GF-D8 (cell line): Measurements from ENCODE around the gene TRPM3.
"Not testable (repeated sequence)": the region's sequence is repeated elsewhere in the genome, so short reads cannot be mapped to it uniquely, and the experiment has no call there.

Source experiments
- DNase-seq: peaks from one replicate; lab custom pipeline; 2025; lab: John Stamatoyannopoulos, UW

TRPM3 gene

DNA sequence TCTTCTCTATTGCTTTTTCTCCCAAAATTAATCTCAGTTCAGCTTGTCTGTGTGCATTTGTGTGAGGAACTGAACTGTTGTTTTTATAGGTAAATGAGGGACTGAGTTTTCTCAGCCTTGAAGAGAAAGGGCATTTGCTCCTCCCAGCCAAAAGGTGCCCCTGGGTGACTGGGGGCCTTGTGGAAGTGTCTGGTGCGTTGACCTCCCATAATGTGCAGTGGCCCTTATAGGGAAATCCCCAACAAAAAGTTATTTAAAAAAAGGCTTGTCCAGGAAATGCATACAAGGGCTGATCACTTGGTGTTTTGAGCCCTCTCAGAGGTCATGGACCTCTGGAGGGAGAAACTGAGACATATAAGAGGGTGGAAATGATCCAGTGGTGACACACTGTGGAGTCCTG, 467.3 kb downstream of the TRPM3 start:
- no peak for DNase-seq

DNA sequence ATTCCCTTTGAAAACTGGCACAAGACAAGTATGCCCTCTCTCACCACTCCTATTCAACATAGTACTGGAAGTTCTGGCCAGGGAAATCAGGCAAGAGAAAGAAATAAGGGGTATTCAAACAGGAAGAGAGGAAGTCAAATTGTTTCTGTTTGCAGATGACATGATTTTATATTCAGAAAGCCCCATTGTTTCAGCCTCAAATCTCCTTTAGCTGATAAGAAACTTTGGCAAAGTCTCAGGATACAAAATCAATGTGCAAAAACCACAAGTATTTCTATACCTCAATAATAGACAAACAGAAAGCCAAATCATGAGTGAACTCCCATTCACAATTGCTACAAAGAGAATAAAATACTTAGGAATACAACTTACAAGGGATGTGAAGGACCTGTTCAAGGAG, 476.8 kb downstream of the TRPM3 start:
- not testable (repeated sequence) for DNase-seq

DNA sequence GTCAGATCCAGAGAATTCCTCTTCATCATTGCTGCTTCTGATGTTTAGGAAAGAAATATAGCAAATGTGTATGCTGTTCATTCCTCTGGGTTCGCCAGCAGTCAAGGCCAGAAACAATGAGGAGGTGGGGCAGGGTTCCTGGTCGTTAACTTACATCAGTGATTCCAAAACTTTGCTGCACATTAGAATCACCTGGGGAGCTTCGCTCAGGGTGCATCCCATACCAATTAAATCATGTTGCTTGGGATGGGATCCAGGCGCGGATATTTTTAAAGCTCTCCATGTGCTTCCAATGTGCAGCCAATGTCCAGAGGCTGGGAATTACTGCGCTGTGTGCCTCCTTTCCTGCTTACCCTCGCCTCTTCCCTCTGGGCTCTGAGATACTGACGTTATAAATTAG, 479.1 kb downstream of the TRPM3 start:
- no peak for DNase-seq

DNA sequence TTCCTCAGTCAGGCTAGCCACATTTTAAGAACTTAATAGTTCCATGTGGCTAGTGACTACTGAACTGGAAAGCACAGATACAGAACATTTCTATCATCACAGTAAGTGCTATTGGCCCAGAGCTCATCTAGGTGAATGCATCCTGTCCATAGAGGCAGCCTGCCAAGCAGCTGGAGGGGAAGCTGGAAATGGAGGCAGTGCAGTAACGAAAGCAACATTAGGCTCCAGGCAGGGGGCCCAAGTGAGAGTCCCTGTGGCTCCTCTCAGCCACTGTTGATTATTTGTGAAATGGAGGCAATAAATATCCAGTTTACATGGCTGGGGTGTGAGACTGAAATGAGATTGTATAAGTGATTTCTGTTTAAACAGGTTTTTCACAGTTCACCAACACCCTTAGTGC, 479.8 kb downstream of the TRPM3 start:
- no peak for DNase-seq

DNA sequence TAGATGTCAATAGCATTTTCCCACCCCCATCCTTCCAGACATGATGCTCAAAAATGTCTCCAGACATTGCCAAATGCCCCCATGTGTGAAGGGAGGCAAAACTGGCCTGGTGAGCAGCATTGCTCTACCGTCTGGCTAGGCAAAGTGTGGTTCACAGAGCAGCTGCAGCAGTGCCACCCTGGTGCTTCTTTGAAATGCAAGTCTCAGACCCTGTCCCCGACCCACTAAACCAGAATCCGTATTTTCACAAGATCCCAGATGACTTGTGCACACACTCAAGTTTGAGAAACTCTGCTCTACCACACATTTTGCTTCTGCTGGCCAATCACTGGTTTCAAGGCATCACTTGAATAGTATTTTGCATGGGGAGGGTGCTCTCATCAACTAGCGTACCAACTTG, 480.4 kb downstream of the TRPM3 start:
- no peak for DNase-seq

DNA sequence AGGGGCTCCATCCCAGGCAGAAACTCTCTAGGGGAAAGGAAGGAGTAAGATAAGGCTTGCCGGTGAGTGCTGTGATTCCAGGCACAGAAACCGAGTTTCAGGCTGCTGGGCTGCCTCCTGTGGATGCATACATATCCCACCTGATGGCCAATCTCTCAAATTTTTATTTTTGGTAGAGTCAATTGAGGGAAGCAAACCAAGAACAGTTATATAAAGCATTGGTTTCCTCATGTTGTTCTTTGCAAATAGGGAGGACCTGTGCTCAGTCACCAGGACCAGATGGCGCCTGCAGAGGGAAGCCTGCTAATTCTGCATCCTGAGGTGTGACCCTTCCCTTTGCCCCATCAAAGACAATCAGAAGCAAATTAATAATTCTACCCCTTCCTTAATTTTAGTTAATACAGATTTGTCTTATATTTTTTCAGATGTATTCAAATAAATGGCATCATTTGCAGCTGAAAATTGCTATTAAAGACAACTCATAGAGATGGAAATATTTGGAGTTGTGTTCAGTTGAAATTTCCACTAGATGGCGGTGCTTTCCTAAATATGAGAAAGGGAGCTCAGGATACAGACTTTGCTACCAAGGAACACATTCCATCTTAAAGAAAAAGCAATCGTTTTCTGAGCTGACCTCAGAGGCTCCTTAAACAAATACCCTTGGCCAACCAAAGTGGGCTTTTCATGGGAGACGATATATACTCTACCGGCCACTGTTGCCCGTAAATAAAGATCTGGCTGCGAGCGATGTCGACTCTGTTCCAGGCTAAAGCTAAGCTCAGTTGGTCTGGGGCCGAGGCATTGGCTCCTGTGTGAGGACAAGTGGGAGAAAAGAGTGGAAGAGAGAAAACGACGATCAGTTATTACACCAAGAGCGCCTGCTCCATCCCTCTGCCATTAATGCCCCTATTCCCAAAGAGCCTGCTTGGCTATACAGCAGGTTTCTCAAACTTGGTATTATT, 481.3 kb downstream of the TRPM3 start:
- DNase-seq = no peak

DNA sequence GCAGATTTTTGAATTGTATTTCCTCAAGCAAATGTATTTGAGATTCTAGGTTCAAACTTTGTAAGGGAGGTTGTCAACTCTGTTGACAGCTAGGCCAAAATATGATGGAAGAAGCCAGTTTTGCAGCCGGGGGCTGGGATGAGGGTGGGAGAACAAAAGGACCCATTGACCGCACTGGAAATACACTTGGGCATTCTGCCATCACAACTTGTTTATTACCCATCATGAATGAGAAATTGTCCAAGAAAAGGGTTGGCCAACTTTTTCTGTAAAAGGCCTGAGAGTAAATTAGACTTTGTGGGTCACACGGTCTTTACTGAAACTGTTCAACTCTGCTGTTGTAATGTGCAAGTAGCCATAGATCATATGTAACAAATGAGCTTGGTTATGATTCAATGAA, 485.6 kb downstream of the TRPM3 start:
- DNase-seq = no peak

DNA sequence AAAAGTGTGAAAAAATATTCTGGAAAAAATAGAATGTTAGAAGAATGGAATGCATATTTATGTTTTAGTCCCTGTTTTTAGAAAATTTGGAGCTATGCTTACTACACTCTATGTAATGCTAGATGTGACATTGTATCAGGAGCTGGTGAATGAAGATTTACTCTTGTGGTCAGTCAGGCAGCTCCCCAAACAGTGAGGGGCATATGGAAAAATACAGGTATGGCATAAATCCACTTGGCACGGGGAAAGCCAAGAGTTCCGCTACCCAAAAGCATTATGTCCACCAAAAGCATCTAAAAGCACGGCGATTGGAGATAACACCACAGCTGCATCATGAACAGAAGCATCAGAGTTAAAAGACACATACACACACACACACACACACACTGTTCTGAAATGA, 486.7 kb downstream of the TRPM3 start:
- no peak for DNase-seq

DNA sequence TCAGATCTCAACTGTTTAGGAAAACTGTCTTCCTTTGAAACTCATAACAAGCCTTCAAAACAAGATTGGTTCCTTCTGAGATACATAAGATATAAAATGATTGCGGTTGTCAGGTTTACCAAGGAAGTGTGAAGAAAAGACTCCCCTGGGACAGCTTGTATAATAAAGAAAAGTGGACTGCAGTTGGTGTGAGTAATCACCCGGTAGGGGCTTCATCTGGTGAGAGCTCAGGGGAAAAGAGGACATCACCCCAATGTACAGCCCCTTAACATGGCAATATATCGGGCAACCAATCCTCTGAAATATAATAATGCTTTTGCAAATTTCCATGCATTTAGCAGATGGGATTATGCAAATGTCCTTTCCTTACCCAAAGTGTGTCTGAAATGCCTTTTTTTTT, 490.4 kb downstream of the TRPM3 start:
- no peak for DNase-seq

DNA sequence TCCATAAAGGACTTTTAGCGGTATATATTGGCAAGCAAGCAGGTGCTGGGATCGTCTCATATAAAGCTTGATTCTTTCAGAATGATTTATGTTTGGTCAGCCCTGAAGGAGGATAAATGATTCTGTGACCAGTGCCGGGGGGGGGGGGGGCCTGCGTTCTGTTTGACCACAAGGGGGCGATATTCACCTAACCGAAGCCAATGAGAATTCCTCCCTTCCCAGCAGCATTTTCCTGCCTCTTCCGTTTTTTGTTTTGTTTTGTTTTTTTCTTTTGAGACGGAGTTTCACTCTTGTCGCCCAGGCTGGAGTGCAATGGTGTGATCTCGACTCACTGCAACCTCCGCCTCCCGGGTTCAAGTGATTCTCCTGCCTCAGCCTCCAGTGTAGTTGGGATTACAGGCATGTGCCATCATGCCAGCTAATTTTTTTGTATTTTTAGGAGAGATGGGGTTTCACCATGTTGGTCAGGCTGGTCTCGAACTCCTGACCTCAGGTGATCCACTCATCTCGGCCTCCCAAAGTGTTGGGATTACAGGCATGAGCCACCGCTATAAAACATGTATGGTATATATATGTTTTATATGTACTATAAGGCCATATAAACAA, 492.2 kb downstream of the TRPM3 start:
- DNase-seq = not testable (repeated sequence)

DNA sequence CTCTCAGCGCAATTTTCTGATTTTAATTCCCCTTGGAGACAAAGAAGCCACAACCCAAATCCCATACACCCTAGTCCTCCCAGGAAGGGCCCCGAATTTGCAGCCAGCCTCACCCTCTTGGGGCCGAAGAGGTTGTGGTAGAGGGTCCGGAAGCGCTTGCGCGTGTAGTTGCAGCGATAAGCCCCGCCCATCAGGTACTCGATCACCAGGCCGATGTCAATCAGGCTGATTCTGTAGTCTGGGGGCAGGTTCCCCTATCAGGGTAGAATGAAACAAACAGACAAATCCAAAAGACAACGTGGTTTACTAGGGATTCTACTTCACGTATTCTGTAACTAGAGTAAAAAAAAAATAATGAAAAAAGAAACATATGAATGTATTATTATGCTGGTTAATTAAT, 496.3 kb downstream of the TRPM3 start:
- DNase-seq = no peak

DNA sequence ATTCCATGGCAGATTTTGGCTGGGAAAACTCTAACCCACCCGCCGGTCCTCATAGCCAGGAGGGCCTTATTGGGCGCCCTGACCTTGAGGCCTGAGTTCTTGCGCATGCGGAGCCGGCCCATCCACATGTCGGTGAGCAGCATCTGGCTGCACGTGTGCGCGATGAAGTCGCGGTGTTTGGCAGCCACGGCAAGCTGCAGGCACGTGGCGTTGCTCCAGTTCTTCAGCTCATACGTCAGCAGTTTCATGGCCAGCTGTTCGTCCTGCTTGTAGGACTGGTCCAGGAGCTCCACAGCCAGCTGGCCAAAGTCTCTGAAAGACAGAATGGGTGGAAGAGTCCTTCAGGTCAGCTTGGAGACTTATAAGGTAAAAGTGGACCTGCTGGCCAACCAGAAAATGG, 502.6 kb downstream of the TRPM3 start:
- DNase-seq = no peak

DNA sequence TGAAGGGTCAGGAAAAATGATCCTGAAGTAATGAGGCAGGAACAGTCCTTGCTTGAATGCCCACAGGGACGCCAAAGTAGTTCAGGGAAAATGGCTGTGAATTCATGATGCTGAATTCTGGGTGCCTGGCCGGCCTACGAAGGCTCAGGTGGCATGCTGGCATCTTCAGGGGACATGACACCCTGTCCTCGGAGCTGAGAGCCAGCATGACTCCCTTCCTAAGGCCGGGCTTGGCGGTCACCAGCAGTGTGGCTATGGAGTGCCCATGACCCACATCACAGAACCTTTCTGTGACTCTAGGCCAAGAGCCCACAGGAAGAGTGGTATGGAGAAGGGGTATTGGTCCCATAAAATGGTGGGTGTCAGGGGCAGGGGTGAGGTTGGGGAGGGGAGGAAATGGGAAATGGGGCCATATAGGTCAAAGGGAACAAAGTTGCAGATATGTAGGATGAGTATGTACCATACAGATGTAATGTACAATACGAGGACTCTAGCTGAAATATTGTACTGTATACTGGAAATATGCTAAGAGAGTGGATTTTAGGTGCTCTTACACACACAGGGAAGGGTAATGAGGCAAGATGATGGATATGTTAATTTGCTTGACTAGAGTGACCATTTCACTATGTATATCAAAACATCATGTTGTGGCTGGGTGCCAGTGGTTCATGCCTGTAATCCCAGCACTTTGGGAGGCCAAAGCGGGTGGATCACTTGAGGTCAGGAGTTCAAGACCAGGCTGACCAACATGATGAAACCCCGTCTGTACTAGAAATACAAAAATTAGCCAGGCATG, 504.2 kb downstream of the TRPM3 start:
- no peak for DNase-seq

DNA sequence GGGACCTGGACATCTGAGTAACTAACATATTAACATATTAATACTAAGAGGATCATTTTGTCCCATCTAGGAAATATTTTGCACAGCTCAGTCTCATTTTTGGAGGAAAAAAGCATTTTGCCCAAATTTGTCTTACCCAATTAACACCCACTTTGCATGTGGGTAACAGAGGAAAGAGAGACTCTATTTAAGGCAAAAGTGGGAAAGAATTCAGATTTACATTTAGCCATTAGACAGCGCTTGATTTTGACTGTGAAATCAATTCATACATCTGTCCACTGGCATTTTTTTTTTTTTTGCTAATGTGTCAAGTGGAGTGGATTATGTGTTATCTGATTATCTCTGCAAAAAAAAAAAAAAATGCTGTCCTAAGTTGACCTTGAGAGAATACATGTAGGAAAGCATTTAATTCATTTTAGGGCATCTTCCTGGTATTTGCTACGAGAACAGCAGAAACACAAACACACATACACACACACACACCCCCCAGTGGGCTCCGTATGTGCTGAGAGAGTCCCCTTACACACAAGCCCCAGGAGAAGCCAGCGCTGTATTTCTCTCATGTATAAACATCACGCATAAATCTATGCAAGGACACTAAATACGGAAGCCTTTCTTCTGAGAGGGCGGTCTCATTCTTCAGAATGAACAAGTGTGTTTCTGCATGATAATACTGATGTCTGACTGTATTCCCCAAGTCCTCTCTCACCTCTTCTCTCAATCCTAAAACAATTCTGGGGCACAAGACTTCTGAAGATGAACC, 505.0 kb downstream of the TRPM3 start:
- no peak for DNase-seq

DNA sequence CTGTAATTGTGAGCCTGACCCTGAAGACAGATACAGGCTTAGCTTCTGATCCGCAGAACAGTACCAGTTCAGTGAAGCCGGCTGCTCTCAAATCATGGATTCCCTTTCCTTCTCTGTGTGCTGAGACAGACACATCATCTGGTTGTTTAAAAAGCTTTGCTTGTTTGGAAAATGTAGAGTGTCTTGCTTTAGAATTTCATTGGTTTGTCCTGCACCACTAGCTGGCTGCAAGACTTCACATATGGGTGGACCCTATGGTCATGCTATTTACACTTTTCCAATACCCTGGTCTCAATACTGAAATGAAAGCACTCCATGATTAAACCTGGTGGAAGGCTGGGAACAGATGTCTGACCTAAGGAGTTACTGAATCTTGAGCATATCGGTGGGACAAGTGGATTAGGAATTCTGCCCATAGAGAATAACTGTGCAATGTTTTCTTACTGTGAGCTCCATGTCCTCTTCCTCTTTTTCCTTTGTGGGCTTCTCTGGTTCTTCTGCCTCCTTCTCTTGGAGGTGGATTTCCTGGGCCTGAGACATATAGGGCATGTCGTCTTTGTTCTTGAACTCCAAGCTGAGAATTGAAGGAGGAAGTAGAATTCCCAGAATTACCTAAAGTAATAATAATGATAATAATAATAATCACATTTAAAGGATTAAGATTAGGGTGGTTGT, 505.8 kb downstream of the TRPM3 start:
- DNase-seq = no peak

DNA sequence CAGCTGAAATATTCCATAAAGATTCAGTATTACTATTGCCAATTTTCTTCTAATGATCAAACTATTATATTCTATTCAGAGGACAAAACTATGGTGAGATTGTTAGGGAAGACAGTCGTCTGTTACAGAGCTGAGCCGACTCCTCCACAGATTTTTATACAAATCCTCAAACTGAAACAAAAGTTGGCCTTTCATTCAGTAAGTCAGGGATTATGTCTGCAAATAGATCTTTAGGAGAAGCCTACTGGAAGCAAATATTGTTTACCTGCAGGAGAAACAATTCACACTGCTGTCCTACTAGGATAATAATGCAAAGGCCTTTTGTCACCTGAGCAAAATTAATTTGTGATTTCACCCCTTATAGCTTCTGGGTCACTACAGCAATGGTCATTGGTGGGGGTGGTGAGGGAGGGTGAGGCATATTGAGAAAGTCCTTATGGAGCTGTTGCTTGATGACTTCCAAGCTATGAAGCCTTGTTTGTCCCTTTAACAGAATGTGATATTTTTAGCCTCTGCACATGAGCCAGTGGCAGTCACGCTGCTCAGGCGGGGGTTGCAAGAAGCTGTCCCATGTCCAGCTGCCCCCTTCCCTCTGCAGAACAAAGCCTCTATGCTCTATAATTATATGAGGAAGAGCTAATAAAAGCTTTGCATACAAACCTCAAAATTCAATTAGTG, 506.5 kb downstream of the TRPM3 start:
- no peak for DNase-seq

DNA sequence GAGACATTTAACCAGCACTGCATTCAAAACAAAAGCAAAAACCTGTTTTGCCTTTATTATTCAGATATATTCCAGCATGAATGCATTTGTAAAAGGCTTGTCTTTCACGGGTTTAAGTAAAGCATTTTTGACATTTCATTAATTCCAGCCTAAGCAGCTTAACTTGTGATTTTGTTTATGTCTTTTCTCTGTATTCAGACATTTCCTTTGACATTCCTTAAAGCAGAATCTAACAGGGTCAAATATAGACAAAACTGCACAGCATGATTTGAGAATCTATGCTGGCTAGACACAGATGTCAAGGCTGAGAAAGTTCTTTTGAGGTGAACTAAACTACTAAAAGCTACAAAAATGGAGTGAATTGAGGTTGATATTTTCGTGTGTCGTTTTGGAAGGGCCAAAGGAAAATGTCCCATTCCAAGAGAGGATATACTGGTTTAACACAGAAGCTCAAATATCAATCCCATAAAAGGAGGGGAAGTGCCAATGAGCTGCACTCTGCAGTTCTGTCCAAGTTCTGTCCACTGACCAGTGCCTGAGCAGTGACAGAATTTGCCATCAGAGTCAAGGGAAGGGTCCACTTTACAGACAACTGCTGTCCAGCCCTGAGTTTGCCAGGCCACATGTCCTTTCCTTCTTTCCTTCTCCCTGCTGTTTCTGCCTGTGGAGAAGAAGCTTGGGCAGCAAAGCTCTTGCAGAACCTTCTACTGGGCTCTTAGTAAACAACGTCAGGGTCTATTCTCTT, 508.2 kb downstream of the TRPM3 start:
- DNase-seq = no peak

DNA sequence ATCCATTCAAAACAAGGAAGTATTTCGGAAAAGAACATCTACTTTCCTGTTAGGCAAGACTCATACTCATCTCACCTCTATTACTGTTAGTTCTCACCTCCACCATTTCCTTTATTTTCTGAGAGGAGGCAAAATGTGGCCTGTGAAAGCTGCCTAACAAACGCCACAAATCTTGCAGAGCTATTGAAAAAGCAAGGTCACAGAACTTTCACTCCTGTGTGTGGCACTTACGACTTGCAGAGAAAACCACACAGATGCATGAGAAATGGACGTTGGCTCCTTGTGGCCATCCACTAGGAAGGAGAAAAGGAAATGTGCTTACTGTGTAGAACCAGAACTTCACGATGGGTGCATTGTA, 511.2 kb downstream of the TRPM3 start:
- DNase-seq = no peak

DNA sequence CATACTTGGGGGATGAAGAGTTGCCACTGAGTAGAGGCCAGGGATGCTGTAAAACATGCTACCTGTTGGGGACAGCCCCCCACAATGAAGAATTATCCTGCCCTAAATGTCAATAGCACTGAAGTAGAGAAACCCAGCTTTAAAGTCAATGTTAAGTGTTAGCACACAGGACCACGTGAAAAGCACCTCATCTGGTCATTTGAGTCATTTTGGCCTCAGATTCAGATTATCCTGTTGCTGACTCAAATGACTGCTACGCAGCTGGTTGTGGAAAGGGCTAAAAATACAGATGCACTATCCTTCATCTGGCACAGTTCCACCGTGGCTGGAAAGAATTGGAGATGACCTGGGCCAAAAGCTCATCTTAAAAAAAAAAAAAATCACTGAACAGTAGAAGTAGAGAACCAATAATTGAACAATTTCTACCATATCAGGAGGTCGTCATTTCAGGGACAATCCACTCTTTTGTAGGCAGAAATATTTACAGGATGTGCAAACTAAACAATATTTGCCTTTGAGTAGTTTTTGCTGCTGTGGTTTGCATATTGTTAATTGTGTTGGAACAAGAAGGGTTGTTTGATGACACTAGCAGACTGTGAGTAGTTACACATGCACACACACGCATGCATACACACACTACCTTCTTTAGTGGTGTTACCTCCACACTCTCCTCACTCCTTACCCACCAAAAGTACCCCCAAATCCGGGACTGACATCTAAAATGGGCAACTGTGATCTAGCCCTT, 511.7 kb downstream of the TRPM3 start:
- no peak for DNase-seq

DNA sequence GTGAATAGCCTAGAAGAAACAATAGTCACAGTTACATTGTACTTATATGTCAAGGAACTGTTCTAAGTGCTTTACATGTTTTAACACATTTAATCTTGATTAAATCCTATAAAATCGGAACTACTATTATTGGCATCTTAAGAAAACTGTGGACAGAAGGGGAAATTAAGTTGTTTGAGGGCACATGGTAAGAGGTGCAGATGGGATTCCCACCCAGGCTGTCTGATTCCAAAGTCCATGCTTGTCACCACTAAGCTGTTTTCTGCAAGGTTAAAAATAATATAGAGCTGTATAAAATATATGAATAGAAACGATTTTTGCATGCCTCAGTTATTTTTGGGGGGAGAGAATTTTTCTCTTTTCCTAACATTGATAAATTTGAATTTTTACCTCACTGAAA, 512.4 kb downstream of the TRPM3 start:
- DNase-seq = no peak
